HG03442 (cell line): ENCODE results near the gene SPACA6.
"Not testable (repeated sequence)": the region's sequence is repeated elsewhere in the genome, so short reads cannot be mapped to it uniquely, and the experiment has no call there.

ENCODE experiments used
- ATAC-seq: cut with Tn5 transposase; IDR thresholded peaks from one replicate; pipeline ENCODE4 v1.9.1; 2021; ENCODE audit warnings: mild to moderate bottlenecking, moderate library complexity; ENCODE audit not compliant: unreplicated experiment

Gene SPACA6

GRCh38 chr19:51733742-51734522 is 40.8 kb downstream of the SPACA6 start:
- no peak for ATAC-seq

DNA sequence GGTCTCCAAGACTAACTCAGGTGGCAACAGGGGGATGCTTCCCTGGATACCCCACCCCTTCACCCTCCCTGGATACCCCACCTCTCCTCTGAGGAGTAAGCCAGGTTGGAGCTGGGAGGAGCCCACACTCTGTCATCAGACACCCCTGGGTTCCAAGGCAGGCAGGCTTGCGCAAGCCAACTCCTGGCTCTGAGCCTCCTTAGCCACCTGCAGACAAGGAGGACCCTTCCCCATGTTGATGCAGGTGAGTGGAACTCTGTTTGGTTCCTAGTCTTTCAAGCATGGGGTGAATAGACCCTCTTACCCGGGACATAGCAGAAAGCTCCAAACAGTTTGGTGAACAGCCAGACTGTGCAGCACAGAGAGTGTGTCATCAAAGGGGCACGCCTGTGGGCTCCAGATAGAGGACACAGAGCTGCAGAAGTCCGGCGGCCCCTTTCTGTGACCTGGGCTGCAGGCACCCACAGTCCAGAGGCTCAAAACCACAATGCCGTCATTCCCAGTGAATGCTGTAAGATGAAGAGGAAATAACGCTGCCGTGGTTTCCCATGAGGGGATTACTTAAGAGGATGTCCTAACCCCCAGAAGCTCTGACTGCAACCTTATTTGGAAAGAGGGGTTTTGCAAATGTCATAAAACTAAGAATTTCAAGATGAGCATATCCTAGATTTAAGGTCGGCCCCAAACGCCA is 42.8 kb downstream of the SPACA6 start:
- no peak for ATAC-seq

- ATAC-seq: no peak
Measured at GRCh38 chr19:51737389-51737788, 44.3 kb downstream of the SPACA6 start.

DNA sequence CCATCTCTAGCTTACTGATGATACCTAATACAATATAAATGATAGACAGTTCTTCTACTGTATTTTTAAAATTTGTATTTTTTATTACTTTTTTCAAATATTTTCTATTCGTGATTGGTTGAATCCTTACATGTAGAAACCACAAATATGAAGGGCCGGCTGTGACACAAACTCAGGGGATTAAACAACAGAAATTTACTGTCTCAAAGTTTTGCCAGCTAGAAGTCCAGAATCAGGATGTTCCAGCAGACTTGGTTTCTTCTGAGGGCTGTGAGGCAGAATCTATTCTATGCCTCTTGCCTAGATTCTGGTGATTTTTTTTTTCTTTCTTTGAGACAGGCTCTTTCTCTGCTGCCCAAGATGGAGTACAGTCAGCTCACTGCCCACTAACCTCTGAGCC is 44.8 kb downstream of the SPACA6 start:
- no peak for ATAC-seq

GRCh38 chr19:51738523-51738922 is 45.4 kb downstream of the SPACA6 start:
- not testable (repeated sequence) for ATAC-seq

- no peak for ATAC-seq
Measured at GRCh38 chr19:51739466-51740213, 46.5 kb downstream of the SPACA6 start.

GRCh38 chr19:51740356-51740755 is 47.2 kb downstream of the SPACA6 start:
- ATAC-seq: no peak

- ATAC-seq: no peak
Measured at GRCh38 chr19:51742789-51743188, 49.7 kb downstream of the SPACA6 start.

DNA sequence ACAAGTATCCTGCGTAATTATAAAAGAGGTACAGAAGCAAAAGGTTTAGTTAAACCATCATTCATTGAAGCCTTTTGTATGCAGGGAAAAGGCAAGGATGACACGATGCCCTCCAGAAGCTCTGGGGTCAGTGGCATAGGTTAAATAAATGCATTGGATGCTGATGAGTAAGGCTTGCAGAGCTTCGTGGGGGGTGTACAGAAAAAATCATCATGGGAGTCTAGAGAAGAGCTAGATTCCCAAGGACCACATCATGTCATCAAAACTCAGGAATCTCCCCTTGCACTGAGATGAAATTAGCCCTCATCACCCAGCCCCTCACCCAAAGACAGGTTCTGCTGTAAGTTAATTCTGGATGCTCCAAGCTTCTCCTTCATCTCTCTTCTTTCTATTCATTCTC is 50.3 kb downstream of the SPACA6 start:
- ATAC-seq: no peak

DNA sequence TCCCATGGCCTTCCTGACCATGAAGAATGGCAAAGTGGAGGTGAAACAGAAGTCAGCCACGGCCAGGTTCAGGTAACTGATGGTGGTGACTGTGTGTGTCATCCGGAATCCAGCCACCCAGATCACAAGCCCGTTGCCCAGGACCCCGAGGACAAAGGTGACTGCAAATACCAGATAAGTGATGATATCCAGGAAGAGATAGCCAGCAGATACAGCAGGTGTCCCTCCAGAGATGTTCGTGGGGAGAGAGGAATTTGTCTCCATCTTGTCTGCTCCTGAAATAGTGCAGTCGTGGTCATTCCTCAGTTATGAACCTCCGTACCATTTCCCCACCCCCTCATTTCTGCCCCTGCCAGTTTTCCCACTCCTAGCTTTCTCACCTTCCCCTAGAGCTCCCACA is 53.6 kb downstream of the SPACA6 start:
- ATAC-seq: no peak

GRCh38 chr19:51749979-51750378 is 56.8 kb downstream of the SPACA6 start:
- no peak for ATAC-seq

- no peak for ATAC-seq
Measured at GRCh38 chr19:51750400-51751094, 57.4 kb downstream of the SPACA6 start.

- ATAC-seq: no peak
Measured at GRCh38 chr19:51751655-51752054, 58.5 kb downstream of the SPACA6 start, which contains the start of gene FPR1. Gene FPR1 (minus strand): TSS chr19:51751878. CDS start chr19:51746994, 4,884 bp downstream.

- ATAC-seq: no peak
Measured at GRCh38 chr19:51754109-51754508, 61.0 kb downstream of the SPACA6 start.

DNA sequence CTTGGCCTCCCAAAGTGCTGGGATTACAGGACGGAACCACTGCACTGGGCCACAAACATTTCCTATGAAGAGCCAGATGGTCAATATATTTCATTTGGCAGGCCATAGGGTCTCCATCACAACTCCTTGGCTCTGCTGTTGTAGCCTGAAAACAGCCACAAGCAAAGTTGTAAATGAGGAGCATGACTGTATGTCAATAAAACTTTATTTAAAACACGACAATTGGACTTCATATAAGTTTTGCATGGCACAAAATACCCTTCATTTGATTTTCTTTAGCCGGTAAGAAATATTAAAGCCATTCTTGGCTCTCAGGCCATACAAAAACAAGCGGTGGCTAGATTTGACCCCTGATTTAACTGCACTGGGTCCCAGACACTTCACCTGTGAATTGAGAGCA is 61.6 kb downstream of the SPACA6 start:
- no peak for ATAC-seq
